ENCODE data around the gene FKBP11. TPM values are rescaled to one million over a fixed set of nuclear protein-coding genes. Genes with fewer than 3 reads are reported as not detected.

Gene FKBP11
- 9.8 and 13.0 TPM in 2 replicates for total RNA-seq (2014; rRNA removed; shearing (Covaris generic))
- polyA plus RNA-seq (2015; cell fraction: cytosol; rRNA removed), result 13.1 and 17.1 TPM in 2 replicates
- 31.8 and 35.7 TPM in 2 replicates for polyA plus RNA-seq (2015; cell fraction: nucleus; rRNA removed)

- peak; percentile 32 for DNase-seq (ENCODE audit: low read depth)
These were observed at the start of gene FKBP11 for GRCh38 chr12:48925304-48926011. TSS of gene FKBP11 (minus strand) at chr12:48925492. CDS start at chr12:48925428, 64 bp downstream.

GRCh38 chr12:48973941-48974673 is 48.8 kb upstream of the FKBP11 start:
- peak; percentile 42 for DNase-seq (ENCODE audit: low read depth)

- DNase-seq (ENCODE audit: low read depth), result no peak
These were observed 48.2 kb upstream of the FKBP11 start for GRCh38 chr12:48973531-48973930.

- no peak for DNase-seq (ENCODE audit: low read depth)
These were observed 47.7 kb upstream of the FKBP11 start for GRCh38 chr12:48972952-48973483.

GRCh38 chr12:48972213-48972951 is 47.1 kb upstream of the FKBP11 start:
- peak; percentile 61 for DNase-seq (ENCODE audit: low read depth)

GRCh38 chr12:48970702-48971334 is 45.5 kb upstream of the FKBP11 start:
- no peak for DNase-seq (ENCODE audit: low read depth)

GRCh38 chr12:48969833-48970701 is 44.8 kb upstream of the FKBP11 start:
- DNase-seq (ENCODE audit: low read depth), result no peak

- no peak for DNase-seq (ENCODE audit: low read depth)
These were observed 44.0 kb upstream of the FKBP11 start for GRCh38 chr12:48969160-48969771.

GRCh38 chr12:48968467-48968866 is 43.2 kb upstream of the FKBP11 start:
- DNase-seq (ENCODE audit: low read depth), result no peak

- DNase-seq (ENCODE audit: low read depth), result no peak
These were observed 42.7 kb upstream of the FKBP11 start for GRCh38 chr12:48967991-48968390.

GRCh38 chr12:48966177-48966895 is 41.0 kb upstream of the FKBP11 start:
- DNase-seq (ENCODE audit: low read depth), result no peak

- no peak for DNase-seq (ENCODE audit: low read depth)
These were observed 40.1 kb upstream of the FKBP11 start for GRCh38 chr12:48965298-48965838.

- no peak for DNase-seq (ENCODE audit: low read depth)
These were observed 36.5 kb upstream of the FKBP11 start for GRCh38 chr12:48961801-48962200.

- peak; percentile 47 for DNase-seq (ENCODE audit: low read depth)
These were observed 36.0 kb upstream of the FKBP11 start for GRCh38 chr12:48961331-48961730.

- no peak for DNase-seq (ENCODE audit: low read depth)
These were observed 35.5 kb upstream of the FKBP11 start for GRCh38 chr12:48960834-48961233.

- no peak for DNase-seq (ENCODE audit: low read depth)
These were observed 32.7 kb upstream of the FKBP11 start for GRCh38 chr12:48958049-48958388.

- peak; percentile 88 for DNase-seq (ENCODE audit: low read depth)
These were observed 32.1 kb upstream of the FKBP11 start, which contains the start of gene ARF3 for GRCh38 chr12:48957141-48958048. TSS of gene ARF3 (minus strand) at chr12:48957487. CDS start at chr12:48941095, 16,392 bp downstream.
